HFFc6 (cell line): Measurements from ENCODE around the gene CCN5. TPM values are rescaled to one million over a fixed set of nuclear protein-coding genes. Genes with fewer than 3 reads are reported as not detected.

ENCODE experiments used
- DNase-seq: peaks from one replicate; pipeline ENCODE4 v3.0.0-alpha.2; 2018
- H3K27ac Mint-ChIP-seq: 2 replicates; pipeline ENCODE4 v1.8.0; 2020; ENCODE audit warnings: mild to moderate bottlenecking, mixed read lengths
- H3K27me3 Mint-ChIP-seq: 2 replicates; pipeline ENCODE4 v1.8.0; 2021; ENCODE audit warnings: mild to moderate bottlenecking, moderate library complexity, mixed read lengths; ENCODE audit not compliant: insufficient read depth
- H3K36me3 Mint-ChIP-seq: 2 replicates; pipeline ENCODE4 v1.8.0; 2021; ENCODE audit warnings: low read depth, mixed read lengths
- H3K4me1 Mint-ChIP-seq: 2 replicates; pipeline ENCODE4 v1.8.0; 2020; ENCODE audit warnings: low read depth, mixed read lengths
- H3K4me3 Mint-ChIP-seq: 2 replicates; pipeline ENCODE4 v1.8.0; 2020; ENCODE audit warnings: mild to moderate bottlenecking, moderate library complexity, mixed read lengths
- H3K9me3 Mint-ChIP-seq: 2 replicates; pipeline ENCODE4 v1.8.0; 2020; ENCODE audit warnings: mild to moderate bottlenecking, mixed read lengths
- total RNA-seq, 6 experiments: library from RNA; stranded (reverse); fragmentation: NEBNext Ultra II Directional; extraction: Animal tissue kit (Norgen Biotek cat#: 25700); gene quantifications; 2 replicates in 1 of 6; 3 replicates in 5 of 6; pipeline ENCODE4 v1.2.3, GENCODE V29; 2021
- TF ChIP-seq, protein P1 (sequence below): fragments of 200-600 bp; sonication (generic); IDR thresholded peaks from 2 replicates; pipeline ENCODE4 v1.5.0; 2021; ENCODE audit warnings: antibody characterized with exemption, mild to moderate bottlenecking

CCN5 gene
- total RNA-seq, 6 experiments from 2014 or later: 0.14 TPM; not detected in 5

DNA sequence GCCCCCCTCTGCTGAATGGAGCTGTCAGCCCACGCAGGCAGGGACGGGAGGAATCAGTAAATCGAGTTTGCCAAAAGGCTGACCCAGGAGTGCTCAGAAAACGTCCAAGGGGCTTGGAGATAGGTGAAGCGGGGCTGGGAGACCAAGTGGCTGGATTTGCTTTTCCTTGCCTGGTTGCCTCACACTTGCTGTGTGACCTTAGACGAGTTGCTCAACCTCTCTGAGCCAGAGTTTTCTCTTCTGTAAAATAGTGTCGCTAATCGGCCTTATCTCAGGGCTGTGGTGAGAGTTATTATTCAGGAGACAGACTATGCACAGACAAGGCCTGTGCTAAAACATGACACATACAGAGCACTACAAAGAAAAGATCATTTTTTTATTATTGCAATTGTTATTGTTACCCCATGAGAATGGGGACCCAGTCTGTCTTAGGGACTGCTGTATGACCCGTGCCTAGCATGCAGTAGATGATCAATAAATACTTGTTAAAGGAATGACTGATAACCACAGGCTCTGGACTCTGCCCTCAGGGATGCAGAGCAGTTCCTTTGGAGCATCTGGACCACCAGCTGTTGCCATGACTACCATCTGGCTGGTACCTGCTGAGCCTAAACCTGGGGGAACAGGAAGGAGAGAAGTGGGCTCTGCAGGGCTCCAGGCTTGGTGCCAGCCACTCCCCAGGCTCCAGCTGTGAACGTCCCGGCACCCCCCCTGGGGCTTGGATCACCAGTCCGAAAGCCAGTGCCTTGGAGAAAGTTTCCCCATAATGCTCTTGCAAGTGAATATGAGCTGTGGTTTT lies 31.4 kb downstream of the CCN5 start:
- no peak overlapping the region for H3K27ac Mint-ChIP-seq
- DNase-seq: no peak
- TF ChIP-seq, protein P1, sequence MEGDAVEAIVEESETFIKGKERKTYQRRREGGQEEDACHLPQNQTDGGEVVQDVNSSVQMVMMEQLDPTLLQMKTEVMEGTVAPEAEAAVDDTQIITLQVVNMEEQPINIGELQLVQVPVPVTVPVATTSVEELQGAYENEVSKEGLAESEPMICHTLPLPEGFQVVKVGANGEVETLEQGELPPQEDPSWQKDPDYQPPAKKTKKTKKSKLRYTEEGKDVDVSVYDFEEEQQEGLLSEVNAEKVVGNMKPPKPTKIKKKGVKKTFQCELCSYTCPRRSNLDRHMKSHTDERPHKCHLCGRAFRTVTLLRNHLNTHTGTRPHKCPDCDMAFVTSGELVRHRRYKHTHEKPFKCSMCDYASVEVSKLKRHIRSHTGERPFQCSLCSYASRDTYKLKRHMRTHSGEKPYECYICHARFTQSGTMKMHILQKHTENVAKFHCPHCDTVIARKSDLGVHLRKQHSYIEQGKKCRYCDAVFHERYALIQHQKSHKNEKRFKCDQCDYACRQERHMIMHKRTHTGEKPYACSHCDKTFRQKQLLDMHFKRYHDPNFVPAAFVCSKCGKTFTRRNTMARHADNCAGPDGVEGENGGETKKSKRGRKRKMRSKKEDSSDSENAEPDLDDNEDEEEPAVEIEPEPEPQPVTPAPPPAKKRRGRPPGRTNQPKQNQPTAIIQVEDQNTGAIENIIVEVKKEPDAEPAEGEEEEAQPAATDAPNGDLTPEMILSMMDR: no peak
- peak overlapping the region; percentile 65 for H3K4me3 Mint-ChIP-seq
- peaks cover 6% of the 10 kb centered on the region; the same call in 1 of the 2 replicates for H3K4me1 Mint-ChIP-seq
- H3K9me3 Mint-ChIP-seq: no peaks in the 10 kb centered on the region
- no peaks in the 10 kb centered on the region for H3K36me3 Mint-ChIP-seq
- peaks cover 22% of the 10 kb centered on the region for H3K27me3 Mint-ChIP-seq

DNA sequence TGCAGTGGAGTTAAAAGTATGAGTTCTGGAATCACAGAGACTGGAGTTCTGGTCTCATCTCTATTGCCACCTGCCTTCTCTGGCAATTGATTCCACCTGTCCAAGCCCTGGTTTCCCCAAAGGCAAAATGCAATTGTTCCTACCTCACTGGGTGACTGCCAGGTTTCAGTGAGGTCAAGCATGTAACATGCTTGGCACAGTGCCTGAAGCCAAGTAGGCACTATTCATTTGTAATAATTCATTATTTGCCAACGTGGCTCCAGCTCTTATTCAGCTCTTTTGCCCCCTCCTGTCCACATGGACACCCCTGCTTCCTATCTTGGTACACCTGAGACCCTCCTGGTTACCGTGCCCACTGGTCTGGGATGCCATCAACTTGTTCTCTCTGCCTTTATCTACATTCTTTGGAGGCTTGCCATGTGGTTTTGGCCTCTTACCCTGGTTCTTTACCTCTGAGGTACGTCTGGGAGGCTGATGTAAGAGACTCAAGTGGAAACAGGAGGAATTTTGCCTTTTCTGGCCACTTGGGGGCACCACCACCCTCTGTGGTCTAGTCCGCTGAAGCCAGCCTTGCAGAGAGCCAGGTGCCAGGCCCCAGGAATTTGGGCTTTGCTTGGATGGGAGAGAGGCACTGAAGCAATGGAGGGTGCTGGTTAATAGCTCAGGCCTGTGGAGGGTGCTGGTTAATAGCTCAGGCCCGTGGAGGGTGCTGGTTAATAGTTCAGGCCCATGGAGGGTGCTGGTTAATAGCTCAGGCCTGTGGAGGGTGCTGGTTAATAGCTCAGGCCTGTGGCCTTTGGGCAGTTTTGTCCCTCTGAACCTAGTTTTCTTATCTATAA lies 32.2 kb downstream of the CCN5 start:
- Mint-ChIP-seq H3K9me3 (no peaks in the 10 kb centered on the region), H3K36me3 (no peaks in the 10 kb centered on the region), H3K4me1 (peaks cover 6% of the 10 kb centered on the region; the same call in 1 of the 2 replicates), H3K4me3 (no peak overlapping the region), H3K27ac (no peak overlapping the region), H3K27me3 (peaks cover 16% of the 10 kb centered on the region)
- TF ChIP-seq, protein P1: peak; percentile 88
- DNase-seq: peak; percentile 47

DNA sequence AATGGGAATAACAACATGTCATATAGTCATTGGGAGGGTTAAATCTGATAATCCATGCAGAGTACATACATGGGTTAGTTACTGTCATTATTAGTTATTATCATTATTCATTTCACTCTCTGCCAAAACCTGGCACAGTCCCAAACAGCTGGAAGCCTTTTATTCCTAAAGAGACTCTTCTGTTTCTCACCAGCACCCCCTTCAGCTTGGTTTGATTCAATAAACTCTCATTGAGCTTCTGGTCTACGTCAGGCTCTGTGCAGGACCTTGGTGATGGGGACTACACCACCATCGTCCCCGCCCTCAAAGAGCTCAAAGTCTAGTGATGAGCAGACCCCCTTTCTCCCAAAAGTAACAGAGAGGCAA lies 32.8 kb downstream of the CCN5 start:
- TF ChIP-seq, protein P1: no peak
- H3K4me1 Mint-ChIP-seq: peaks cover 6% of the 10 kb centered on the region; the same call in 1 of the 2 replicates
- no peak overlapping the region for H3K27ac Mint-ChIP-seq
- H3K27me3 Mint-ChIP-seq: peaks cover 15% of the 10 kb centered on the region
- no peaks in the 10 kb centered on the region for H3K9me3 Mint-ChIP-seq
- no peaks in the 10 kb centered on the region for H3K36me3 Mint-ChIP-seq
- DNase-seq: no peak
- H3K4me3 Mint-ChIP-seq: no peak overlapping the region

DNA sequence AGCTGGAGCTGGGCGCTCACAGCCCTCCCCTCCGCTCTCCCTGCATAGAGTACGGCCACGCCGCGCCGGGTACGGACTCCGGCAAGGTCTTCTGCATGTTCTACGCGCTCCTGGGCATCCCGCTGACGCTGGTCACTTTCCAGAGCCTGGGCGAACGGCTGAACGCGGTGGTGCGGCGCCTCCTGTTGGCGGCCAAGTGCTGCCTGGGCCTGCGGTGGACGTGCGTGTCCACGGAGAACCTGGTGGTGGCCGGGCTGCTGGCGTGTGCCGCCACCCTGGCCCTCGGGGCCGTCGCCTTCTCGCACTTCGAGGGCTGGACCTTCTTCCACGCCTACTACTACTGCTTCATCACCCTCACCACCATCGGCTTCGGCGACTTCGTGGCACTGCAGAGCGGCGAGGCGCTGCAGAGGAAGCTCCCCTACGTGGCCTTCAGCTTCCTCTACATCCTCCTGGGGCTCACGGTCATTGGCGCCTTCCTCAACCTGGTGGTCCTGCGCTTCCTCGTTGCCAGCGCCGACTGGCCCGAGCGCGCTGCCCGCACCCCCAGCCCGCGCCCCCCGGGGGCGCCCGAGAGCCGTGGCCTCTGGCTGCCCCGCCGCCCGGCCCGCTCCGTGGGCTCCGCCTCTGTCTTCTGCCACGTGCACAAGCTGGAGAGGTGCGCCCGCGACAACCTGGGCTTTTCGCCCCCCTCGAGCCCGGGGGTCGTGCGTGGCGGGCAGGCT lies 35.1 kb downstream of the CCN5 start:
- Mint-ChIP-seq H3K9me3 (no peaks in the 10 kb centered on the region), H3K27ac (no peak overlapping the region), H3K4me3 (no peak overlapping the region), H3K4me1 (peaks cover 6% of the 10 kb centered on the region; the same call in 1 of the 2 replicates), H3K27me3 (peaks cover 21% of the 10 kb centered on the region), H3K36me3 (no peaks in the 10 kb centered on the region)
- DNase-seq: no peak
- TF ChIP-seq, protein P1: peak; percentile 42
